ENCODE measurements around the gene ACSL6.

The ACSL6 gene

GRCh38 chr5:132011622-132012343, at the start of gene ACSL6:
Gene ACSL6, minus strand, starts transcription at chr5:132011658. Its CDS starts 105 bp downstream, at chr5:132011553.
- Histone ChIP-seq H3K4me3 (ENCODE audit: low read depth in 1 of 2, low read length in 2 of 2) (peak within 1 kb of the TSS; percentile 55 to 65), H3K9ac (ENCODE audit: low read depth in 1 of 2, low read length in 2 of 2) (peak within 1 kb of the TSS; percentile 26 to 32), H3K4me1 (ENCODE audit: control insufficient read depth in 1 of 2, insufficient read depth in 2 of 2, low read length in 2 of 2) (peaks cover 13 to 24% of the 10 kb centered on the region in 2 donors), H3K36me3 (ENCODE audit: control insufficient read depth in 1 of 2, insufficient read depth in 2 of 2, low read length in 2 of 2) (no peaks in the 10 kb centered on the region), H3K27me3 (ENCODE audit: control insufficient read depth in 1 of 2, insufficient read depth in 2 of 2, low read length in 2 of 2) (peaks cover 9 to 17% of the 10 kb centered on the region in 2 donors), H3K27ac (ENCODE audit: low read depth, low read length) (no peak within 1 kb of the TSS), H3K9me3 (ENCODE audit: control insufficient read depth in 1 of 2, low read length in 2 of 2) (no peaks in the 10 kb centered on the region)

GRCh38 chr5:132060501-132061161, 49.2 kb upstream of the ACSL6 start, which contains the start of gene IL3:
Gene IL3, plus strand, starts transcription at chr5:132060655. Its CDS starts 52 bp downstream, at chr5:132060707.
- Histone ChIP-seq H3K36me3 (ENCODE audit: control insufficient read depth in 1 of 2, insufficient read depth in 2 of 2, low read length in 2 of 2) (no peaks in the 10 kb centered on the region), H3K27ac (ENCODE audit: low read depth, low read length) (no peak within 1 kb of the TSS), H3K4me3 (ENCODE audit: low read depth in 1 of 2, low read length in 2 of 2) (no peak within 1 kb of the TSS), H3K4me1 (ENCODE audit: control insufficient read depth in 1 of 2, insufficient read depth in 2 of 2, low read length in 2 of 2) (peaks cover 0 to 4% of the 10 kb centered on the region in 2 donors), H3K9ac (ENCODE audit: low read depth in 1 of 2, low read length in 2 of 2) (no peak within 1 kb of the TSS), H3K27me3 (ENCODE audit: control insufficient read depth in 1 of 2, insufficient read depth in 2 of 2, low read length in 2 of 2) (no peaks in the 10 kb centered on the region), H3K9me3 (ENCODE audit: control insufficient read depth in 1 of 2, low read length in 2 of 2) (no peaks in the 10 kb centered on the region)

- Histone ChIP-seq H3K9ac (ENCODE audit: low read depth in 1 of 2, low read length in 2 of 2) (no peak overlapping the region), H3K4me3 (ENCODE audit: low read depth in 1 of 2, low read length in 2 of 2) (no peak overlapping the region), H3K27me3 (ENCODE audit: control insufficient read depth in 1 of 2, insufficient read depth in 2 of 2, low read length in 2 of 2) (no peaks in the 10 kb centered on the region), H3K4me1 (ENCODE audit: control insufficient read depth in 1 of 2, insufficient read depth in 2 of 2, low read length in 2 of 2) (peaks cover 0 to 4% of the 10 kb centered on the region in 2 donors), H3K27ac (ENCODE audit: low read depth, low read length) (no peak overlapping the region), H3K9me3 (ENCODE audit: control insufficient read depth in 1 of 2, low read length in 2 of 2) (no peaks in the 10 kb centered on the region), H3K36me3 (ENCODE audit: control insufficient read depth in 1 of 2, insufficient read depth in 2 of 2, low read length in 2 of 2) (no peaks in the 10 kb centered on the region)
Observed at GRCh38 chr5:132059696-132060500, 48.4 kb upstream of the ACSL6 start.

- Histone ChIP-seq H3K36me3 (ENCODE audit: control insufficient read depth in 1 of 2, insufficient read depth in 2 of 2, low read length in 2 of 2) (no peaks in the 10 kb centered on the region), H3K27me3 (ENCODE audit: control insufficient read depth in 1 of 2, insufficient read depth in 2 of 2, low read length in 2 of 2) (no peaks in the 10 kb centered on the region), H3K27ac (ENCODE audit: low read depth, low read length) (no peak overlapping the region), H3K4me3 (ENCODE audit: low read depth in 1 of 2, low read length in 2 of 2) (no peak overlapping the region), H3K4me1 (ENCODE audit: control insufficient read depth in 1 of 2, insufficient read depth in 2 of 2, low read length in 2 of 2) (peaks cover 0 to 4% of the 10 kb centered on the region in 2 donors), H3K9ac (ENCODE audit: low read depth in 1 of 2, low read length in 2 of 2) (no peak overlapping the region), H3K9me3 (ENCODE audit: control insufficient read depth in 1 of 2, low read length in 2 of 2) (no peaks in the 10 kb centered on the region)
Observed at GRCh38 chr5:132059043-132059695, 47.7 kb upstream of the ACSL6 start.

GRCh38 chr5:132058646-132059042, 47.2 kb upstream of the ACSL6 start:
- H3K4me1 ChIP-seq (ENCODE audit: control insufficient read depth in 1 of 2, insufficient read depth in 2 of 2, low read length in 2 of 2) = peaks cover 0 to 4% of the 10 kb centered on the region in 2 donors
- no peaks in the 10 kb centered on the region for H3K9me3 ChIP-seq (ENCODE audit: control insufficient read depth in 1 of 2, low read length in 2 of 2)
- H3K27ac ChIP-seq (ENCODE audit: low read depth, low read length) = no peak overlapping the region
- H3K27me3 ChIP-seq (ENCODE audit: control insufficient read depth in 1 of 2, insufficient read depth in 2 of 2, low read length in 2 of 2) = no peaks in the 10 kb centered on the region
- no peaks in the 10 kb centered on the region for H3K36me3 ChIP-seq (ENCODE audit: control insufficient read depth in 1 of 2, insufficient read depth in 2 of 2, low read length in 2 of 2)
- H3K4me3 ChIP-seq (ENCODE audit: low read depth in 1 of 2, low read length in 2 of 2) = no peak overlapping the region
- no peak overlapping the region for H3K9ac ChIP-seq (ENCODE audit: low read depth in 1 of 2, low read length in 2 of 2)

- H3K4me1 ChIP-seq (ENCODE audit: control insufficient read depth in 1 of 2, insufficient read depth in 2 of 2, low read length in 2 of 2) = no peaks in the 10 kb centered on the region
- no peak overlapping the region for H3K27ac ChIP-seq (ENCODE audit: low read depth, low read length)
- no peaks in the 10 kb centered on the region for H3K9me3 ChIP-seq (ENCODE audit: control insufficient read depth in 1 of 2, low read length in 2 of 2)
- no peak overlapping the region for H3K4me3 ChIP-seq (ENCODE audit: low read depth in 1 of 2, low read length in 2 of 2)
- H3K27me3 ChIP-seq (ENCODE audit: control insufficient read depth in 1 of 2, insufficient read depth in 2 of 2, low read length in 2 of 2) = no peaks in the 10 kb centered on the region
- H3K36me3 ChIP-seq (ENCODE audit: control insufficient read depth in 1 of 2, insufficient read depth in 2 of 2, low read length in 2 of 2) = no peaks in the 10 kb centered on the region
- H3K9ac ChIP-seq (ENCODE audit: low read depth in 1 of 2, low read length in 2 of 2) = no peak overlapping the region
Observed at GRCh38 chr5:132057498-132058255, 46.2 kb upstream of the ACSL6 start.

GRCh38 chr5:132056610-132057497, 45.4 kb upstream of the ACSL6 start:
- Histone ChIP-seq H3K27ac (ENCODE audit: low read depth, low read length) (no peak overlapping the region), H3K4me1 (ENCODE audit: control insufficient read depth in 1 of 2, insufficient read depth in 2 of 2, low read length in 2 of 2) (no peaks in the 10 kb centered on the region), H3K9me3 (ENCODE audit: control insufficient read depth in 1 of 2, low read length in 2 of 2) (no peaks in the 10 kb centered on the region), H3K36me3 (ENCODE audit: control insufficient read depth in 1 of 2, insufficient read depth in 2 of 2, low read length in 2 of 2) (no peaks in the 10 kb centered on the region), H3K9ac (ENCODE audit: low read depth in 1 of 2, low read length in 2 of 2) (no peak overlapping the region), H3K4me3 (ENCODE audit: low read depth in 1 of 2, low read length in 2 of 2) (no peak overlapping the region), H3K27me3 (ENCODE audit: control insufficient read depth in 1 of 2, insufficient read depth in 2 of 2, low read length in 2 of 2) (no peaks in the 10 kb centered on the region)

GRCh38 chr5:132055808-132056609, 44.6 kb upstream of the ACSL6 start:
- no peak overlapping the region for H3K27ac ChIP-seq (ENCODE audit: low read depth, low read length)
- H3K27me3 ChIP-seq (ENCODE audit: control insufficient read depth in 1 of 2, insufficient read depth in 2 of 2, low read length in 2 of 2) = no peaks in the 10 kb centered on the region
- H3K36me3 ChIP-seq (ENCODE audit: control insufficient read depth in 1 of 2, insufficient read depth in 2 of 2, low read length in 2 of 2) = no peaks in the 10 kb centered on the region
- H3K9me3 ChIP-seq (ENCODE audit: control insufficient read depth in 1 of 2, low read length in 2 of 2) = no peaks in the 10 kb centered on the region
- no peaks in the 10 kb centered on the region for H3K4me1 ChIP-seq (ENCODE audit: control insufficient read depth in 1 of 2, insufficient read depth in 2 of 2, low read length in 2 of 2)
- H3K4me3 ChIP-seq (ENCODE audit: low read depth in 1 of 2, low read length in 2 of 2) = no peak overlapping the region
- no peak overlapping the region for H3K9ac ChIP-seq (ENCODE audit: low read depth in 1 of 2, low read length in 2 of 2)

Data from duodenal mucosa (tissue), 2 donors.